GM23248 (cell line): ENCODE results near the gene UCHL1. TPM values are rescaled to one million over a fixed set of nuclear protein-coding genes. Genes with fewer than 3 reads are reported as not detected.

Experiments used
- DNase-seq: peaks from one replicate; pipeline ENCODE4 v3.0.0-alpha.2; 2015
- H2AFZ ChIP-seq: fragments of 200-600 bp; sonication (generic); 2 replicates; pipeline ENCODE4 v1.6.1; 2016; ENCODE audit warnings: antibody characterized with exemption
- H3F3A ChIP-seq: fragments of 200-600 bp; sonication (generic); 2 replicates; pipeline ENCODE4 v1.6.1; 2016; ENCODE audit warnings: mild to moderate bottlenecking, antibody characterized with exemption, mixed run types; ENCODE audit not compliant: insufficient read depth
- H3K27ac ChIP-seq: fragments of 200-600 bp; sonication (generic); 2 replicates; pipeline ENCODE4 v1.5.1; 2016; ENCODE audit warnings: mild to moderate bottlenecking
- H3K27me3 ChIP-seq: fragments of 200-600 bp; sonication (generic); replicated peaks from 2 replicates; pipeline ENCODE4 v1.6.1; 2016; ENCODE audit warnings: mild to moderate bottlenecking; ENCODE audit not compliant: insufficient read depth
- H3K36me3 ChIP-seq: fragments of 200-600 bp; sonication (generic); 2 replicates; pipeline ENCODE4 v1.6.1; 2016; ENCODE audit warnings: low read depth, mild to moderate bottlenecking
- H3K4me1 ChIP-seq: fragments of 200-600 bp; sonication (generic); 2 replicates; pipeline ENCODE4 v1.6.1; 2016; ENCODE audit warnings: mild to moderate bottlenecking; ENCODE audit not compliant: insufficient read depth
- H3K4me2 ChIP-seq: fragments of 200-600 bp; sonication (generic); one replicate; pipeline ENCODE4 v1.6.1; 2016; ENCODE audit warnings: mild to moderate bottlenecking; ENCODE audit not compliant: unreplicated experiment
- H3K4me3 ChIP-seq: fragments of 200-600 bp; sonication (generic); 2 replicates; pipeline ENCODE4 v1.5.1; 2016; ENCODE audit warnings: mild to moderate bottlenecking
- H3K79me2 ChIP-seq: fragments of 200-600 bp; sonication (generic); 2 replicates; pipeline ENCODE4 v1.6.1; 2016; ENCODE audit warnings: mild to moderate bottlenecking; ENCODE audit not compliant: insufficient read depth
- H3K9ac ChIP-seq: fragments of 200-600 bp; sonication (generic); 2 replicates; pipeline ENCODE4 v1.6.1; 2016; ENCODE audit warnings: mild to moderate bottlenecking
- H3K9me2 ChIP-seq: fragments of 200-600 bp; sonication (generic); 2 replicates; pipeline ENCODE4 v1.6.1; 2016; ENCODE audit warnings: mixed run types, mild to moderate bottlenecking, moderate library complexity; ENCODE audit not compliant: insufficient read depth
- H3K9me3 ChIP-seq: fragments of 200-600 bp; sonication (generic); one replicate; pipeline ENCODE4 v1.6.1; 2017; ENCODE audit warnings: low read depth
- H4K20me1 ChIP-seq: fragments of 200-600 bp; sonication (generic); 2 replicates; pipeline ENCODE4 v1.6.0; 2016; ENCODE audit not compliant: insufficient read depth
- EZH2 ChIP-seq: fragments of 200-600 bp; sonication (generic); IDR thresholded peaks from 2 replicates; pipeline ENCODE4 v1.6.1; 2018; ENCODE audit warnings: antibody characterized with exemption, mild to moderate bottlenecking; ENCODE audit not compliant: insufficient read depth, poor library complexity, severe bottlenecking
- EZH2phosphoT487 ChIP-seq: fragments of 200-600 bp; sonication (generic); IDR thresholded peaks from 2 replicates; pipeline ENCODE4 v1.6.1; 2018; ENCODE audit warnings: antibody characterized with exemption, moderate library complexity, mild to moderate bottlenecking, low read depth; ENCODE audit not compliant: insufficient read depth
- WGBS, 2 experiments: methylation state at CpG; one replicate each; pipeline ENCODE4 v1.1.6; 2015 to 2017; ENCODE audit warnings: low lambda C conversion rate in 2 of 2, low coverage in 1 of 2; ENCODE audit errors: missing lambda C conversion rate in 2 of 2; 5-methylcytosine and 5-hydroxymethylcytosine counted together
- in situ Hi-C: fragments of 300-500 bp; cut with MboI; formaldehyde crosslinking; loops from 2 replicates; pipeline ENCODE4 v1.15.0; 2020
- polyA plus RNA-seq: library from polyadenylated mRNA; unstranded; fragments of >200 nt; fragmentation: Nextera tagmentation; extraction: Ambion mirVana; gene quantifications from 2 replicates; pipeline ENCODE4 v1.2.1, GENCODE V29; 2016
- total RNA-seq: library from RNA; depleted of rRNA; stranded (reverse); fragments of >200 nt; shearing (Covaris generic); gene quantifications from 2 replicates; pipeline ENCODE4 v1.2.3, GENCODE V29; 2014

Gene UCHL1
- total and polyA plus RNA-seq, 2 experiments from 2014 or later: 306 to 525 TPM

- H4K20me1 ChIP-seq: no peaks in the 10 kb centered on the region
- peaks cover 22% of the 10 kb centered on the region for H3F3A ChIP-seq
- H3K4me3 ChIP-seq: 0 out of 2 replicates have a peak overlapping the region, but pooled peaks have one; percentile 19
- H3K4me1 ChIP-seq: peaks cover 14% of the 10 kb centered on the region
- peak overlapping the region; percentile 7; the same call in 1 of the 2 replicates for H3K27ac ChIP-seq
- H2AFZ ChIP-seq: peak overlapping the region; percentile 55; the same call in 1 of the 2 replicates
- TF ChIP-seq EZH2phosphoT487 (no peak), EZH2 (no peak)
- in situ Hi-C loops: loop anchor here (10.0 kb wide), 2 partner anchors 240 to 290 kb away; no protein-coding TSS in a partner anchor
- no peaks in the 10 kb centered on the region for H3K9me3 ChIP-seq
- H3K27me3 ChIP-seq: no peaks in the 10 kb centered on the region
- H3K36me3 ChIP-seq: no peaks in the 10 kb centered on the region
- WGBS, 2 experiments: 21 to 28% methylated on average over 5 to 8 of the region's 8 CpGs
- H3K9ac ChIP-seq: no peak overlapping the region
- no peak for DNase-seq
- no peaks in the 10 kb centered on the region for H3K9me2 ChIP-seq
- peaks cover 40% of the 10 kb centered on the region for H3K79me2 ChIP-seq
- no peak overlapping the region for H3K4me2 ChIP-seq
These were observed 41.9 kb upstream of the UCHL1 start for GRCh38 chr4:41214825-41215146.

- no peaks in the 10 kb centered on the region for H3K36me3 ChIP-seq
- H3K79me2 ChIP-seq: peaks cover 36% of the 10 kb centered on the region
- 0 out of 2 replicates have a peak overlapping the region, but pooled peaks have one; percentile 19 for H3K4me3 ChIP-seq
- no peak overlapping the region for H3K9ac ChIP-seq
- H2AFZ ChIP-seq: peak overlapping the region; percentile 55; the same call in 1 of the 2 replicates
- peak overlapping the region; percentile 7; the same call in 1 of the 2 replicates for H3K27ac ChIP-seq
- peaks cover 22% of the 10 kb centered on the region for H3F3A ChIP-seq
- H3K27me3 ChIP-seq: no peaks in the 10 kb centered on the region
- peaks cover 14% of the 10 kb centered on the region for H3K4me1 ChIP-seq
- H3K9me2 ChIP-seq: no peaks in the 10 kb centered on the region
- H4K20me1 ChIP-seq: no peaks in the 10 kb centered on the region
- peak; percentile 30 for DNase-seq
- no peak for TF ChIP-seq EZH2
- TF ChIP-seq EZH2phosphoT487: no peak
- H3K4me2 ChIP-seq: no peak overlapping the region
- in situ Hi-C loops: loop anchor here (10.0 kb wide), 2 partner anchors 240 to 290 kb away; no protein-coding TSS in a partner anchor
- WGBS, 2 experiments: 53% methylated on average over 9 of the region's 9 CpGs
- H3K9me3 ChIP-seq: no peaks in the 10 kb centered on the region
These were observed 41.6 kb upstream of the UCHL1 start for GRCh38 chr4:41215155-41215554.

GRCh38 chr4:41215969-41216293, 40.8 kb upstream of the UCHL1 start:
- peak overlapping the region; percentile 84 for H3K4me2 ChIP-seq
- peak overlapping the region; percentile 93 for H2AFZ ChIP-seq
- no peaks in the 10 kb centered on the region for H3K36me3 ChIP-seq
- in situ Hi-C loops: loop anchor here (10.0 kb wide), 2 partner anchors 241 to 291 kb away; no protein-coding TSS in a partner anchor
- peaks cover 28% of the 10 kb centered on the region for H3K79me2 ChIP-seq
- H4K20me1 ChIP-seq: no peaks in the 10 kb centered on the region
- TF ChIP-seq EZH2: no peak
- no peaks in the 10 kb centered on the region for H3K9me2 ChIP-seq
- H3K27me3 ChIP-seq: no peaks in the 10 kb centered on the region
- no peak for DNase-seq
- peaks cover 22% of the 10 kb centered on the region for H3F3A ChIP-seq
- no peaks in the 10 kb centered on the region for H3K9me3 ChIP-seq
- H3K4me1 ChIP-seq: peaks cover 14% of the 10 kb centered on the region
- peak overlapping the region; percentile 85 for H3K9ac ChIP-seq
- peak overlapping the region; percentile 82 for H3K4me3 ChIP-seq
- H3K27ac ChIP-seq: no peak overlapping the region
- 27 to 28% methylated on average over 8 of the region's 8 CpGs for WGBS, 2 experiments

- WGBS, 2 experiments: 1 to 2% methylated on average over 36 to 49 of the region's 59 CpGs
- peak overlapping the region; percentile 81 for H3K27ac ChIP-seq
- H3K9ac ChIP-seq: peak overlapping the region; percentile 85
- no peaks in the 10 kb centered on the region for H3K9me3 ChIP-seq
- H3F3A ChIP-seq: peaks cover 22% of the 10 kb centered on the region
- peaks cover 14% of the 10 kb centered on the region for H3K4me1 ChIP-seq
- DNase-seq: peak; percentile 85
- peak overlapping the region; percentile 84 for H3K4me2 ChIP-seq
- peak overlapping the region; percentile 93 for H2AFZ ChIP-seq
- peaks cover 23% of the 10 kb centered on the region for H3K79me2 ChIP-seq
- H3K4me3 ChIP-seq: peak overlapping the region; percentile 82
- no peaks in the 10 kb centered on the region for H3K36me3 ChIP-seq
- no peaks in the 10 kb centered on the region for H4K20me1 ChIP-seq
- H3K27me3 ChIP-seq: no peaks in the 10 kb centered on the region
- in situ Hi-C loops: loop anchor here (10.0 kb wide), 2 partner anchors 242 to 292 kb away; no protein-coding TSS in a partner anchor
- TF ChIP-seq EZH2phosphoT487 (no peak), EZH2 (no peak)
- H3K9me2 ChIP-seq: no peaks in the 10 kb centered on the region
These were observed 40.3 kb upstream of the UCHL1 start for GRCh38 chr4:41216294-41217019.
